Posterior vena cava (tissue), 2 donors: Measurements from ENCODE around the gene RALGPS1. TPM values are rescaled to one million over a fixed set of nuclear protein-coding genes. Genes with fewer than 3 reads are reported as not detected.

Experiments used
- DNase-seq: peaks from one replicate; pipeline ENCODE4 v3.0.0-alpha.2; 2020; ENCODE audit warnings: low spot score
- intact Hi-C, 2 donors: fragments of 100-400 bp; cut with DNase I; formaldehyde crosslinking; loops; one replicate each; pipeline versions ENCODE4 v1.14.1 to v1.14.2; 2022 to 2023
- total RNA-seq, 2 donors: library from RNA; stranded (reverse); fragmentation: NEBNext Ultra II Directional; extraction: Animal tissue kit (Norgen Biotek cat#: 25700); gene quantifications; one replicate each; pipeline ENCODE4 v1.2.1, GENCODE V29; 2021
- donor health status: DM: yes; HTN: yes; CAD: no.
- donor health status: DM: yes; HTN: yes; CAD: no.

The RALGPS1 gene
- total RNA-seq, 2 donors from 2014 or later = 6.4 to 7.8 TPM

DNA sequence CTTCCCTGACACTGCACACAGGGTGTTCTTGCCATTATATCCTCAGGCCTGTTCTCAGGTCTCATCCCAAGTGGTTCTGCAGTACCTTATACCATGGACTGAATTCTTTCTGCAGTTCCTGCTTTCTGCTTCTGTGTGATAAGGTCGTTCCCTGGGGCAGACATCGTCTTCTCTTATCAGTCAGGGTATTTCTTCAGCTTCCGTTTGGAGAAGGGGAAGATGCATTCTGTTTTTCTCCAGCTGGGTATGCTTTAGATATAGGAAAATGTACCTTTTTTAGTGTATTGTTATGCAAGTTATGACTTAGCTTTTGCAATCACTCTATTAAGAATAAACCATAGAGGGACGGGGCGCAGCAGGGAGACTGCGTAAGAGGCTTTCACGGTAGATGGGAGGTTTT lies 31.1 kb downstream of the RALGPS1 start:
- no peak for DNase-seq
- intact Hi-C loops = no loop called here

- DNase-seq = no peak
- intact Hi-C loops = no loop called here
Measured at GRCh38 chr9:126947529-126947928, 32.9 kb downstream of the RALGPS1 start.

- no peak for DNase-seq
- intact Hi-C loops = loop anchor here in 1 of 2 donors (10.0 kb wide), 1 partner anchor 62 kb away; no protein-coding TSS in a partner anchor
Measured at GRCh38 chr9:126952205-126952977, 37.8 kb downstream of the RALGPS1 start.

DNA sequence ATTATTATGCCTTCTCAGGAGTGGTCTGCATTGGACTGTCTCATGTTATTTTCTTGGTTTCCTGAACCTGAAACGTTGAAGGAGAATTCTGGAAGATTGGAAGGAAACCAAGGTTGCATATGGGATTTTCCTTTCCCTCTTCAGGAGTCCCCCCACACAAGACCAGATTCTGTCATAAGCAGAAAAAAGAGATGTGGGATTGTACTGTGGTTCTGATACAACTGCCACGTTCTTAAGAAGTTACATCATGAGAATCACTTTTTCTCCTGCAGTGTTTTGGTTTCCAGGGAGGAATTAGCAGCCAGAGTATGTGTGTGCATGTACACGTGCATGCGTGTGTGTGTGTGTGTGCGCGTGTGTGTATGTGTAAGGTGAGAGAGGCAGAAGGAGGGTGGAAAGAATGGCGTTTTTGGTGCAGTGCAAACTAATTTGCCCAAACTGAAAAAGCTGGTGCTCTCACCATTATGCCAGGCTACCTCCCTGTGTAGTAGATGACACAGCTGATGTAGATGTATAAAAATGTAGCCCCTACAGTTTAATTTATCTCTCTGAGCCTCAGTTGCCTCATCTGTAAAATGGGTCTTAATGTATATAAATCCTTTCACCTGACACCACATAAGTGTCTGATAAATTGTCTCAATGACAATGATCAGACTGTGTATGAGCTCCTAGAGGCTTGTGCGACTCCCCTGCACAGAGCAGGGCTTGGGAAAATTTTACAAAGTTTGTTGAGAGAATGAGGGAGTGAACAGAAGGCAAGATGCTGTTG lies 38.6 kb downstream of the RALGPS1 start:
- intact Hi-C loops = loop anchor here in 1 of 2 donors (10.0 kb wide), 1 partner anchor 62 kb away; no protein-coding TSS in a partner anchor
- no peak for DNase-seq

DNA sequence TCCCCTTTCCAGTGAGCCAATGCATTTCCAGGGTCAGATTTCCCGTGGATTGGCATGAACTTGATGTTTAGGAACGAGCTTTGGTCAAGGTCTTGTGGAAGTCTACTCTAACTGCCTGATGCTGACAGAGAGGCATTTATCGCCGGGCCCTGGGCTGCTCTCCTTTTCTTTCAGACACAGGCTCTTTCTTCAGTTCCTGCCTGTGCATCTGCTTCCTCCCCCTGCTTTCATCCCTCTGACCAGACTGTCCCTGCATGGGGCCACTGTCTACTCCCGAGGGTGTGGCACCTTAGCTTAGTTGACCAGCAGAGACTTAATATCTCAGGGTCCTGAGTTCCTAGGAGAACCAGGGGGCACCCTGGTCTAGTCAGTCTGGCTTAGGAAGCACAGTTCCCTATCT lies 41.2 kb downstream of the RALGPS1 start:
- no peak for DNase-seq
- intact Hi-C loops = loop anchor here in 1 of 2 donors (10.0 kb wide), 1 partner anchor 59 kb away; no protein-coding TSS in a partner anchor

- no peak for DNase-seq
- intact Hi-C loops = loop anchor here in 1 of 2 donors (10.0 kb wide), 1 partner anchor 58 kb away; no protein-coding TSS in a partner anchor
Measured at GRCh38 chr9:126956917-126957686, 42.5 kb downstream of the RALGPS1 start.

DNA sequence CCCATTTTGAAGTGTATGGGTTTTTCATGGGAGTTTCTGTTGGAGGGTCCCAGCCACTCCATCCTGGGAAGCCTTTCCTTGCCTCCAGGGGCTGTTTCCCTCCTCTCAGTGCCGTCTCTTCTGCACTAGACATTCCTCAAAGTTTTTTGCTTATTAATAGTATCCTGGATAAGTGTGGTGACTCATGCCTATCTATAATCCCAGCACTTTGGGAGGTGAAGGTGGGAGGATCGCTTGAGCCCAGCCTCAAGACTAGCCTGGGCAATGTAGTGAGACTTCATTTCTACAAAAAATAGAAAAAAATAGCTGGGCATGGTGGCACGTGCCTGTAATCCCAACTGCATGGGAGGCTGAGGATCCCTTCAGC lies 43.1 kb downstream of the RALGPS1 start:
- DNase-seq = no peak
- intact Hi-C loops = loop anchor here in 1 of 2 donors (10.0 kb wide), 1 partner anchor 57 kb away; no protein-coding TSS in a partner anchor

DNA sequence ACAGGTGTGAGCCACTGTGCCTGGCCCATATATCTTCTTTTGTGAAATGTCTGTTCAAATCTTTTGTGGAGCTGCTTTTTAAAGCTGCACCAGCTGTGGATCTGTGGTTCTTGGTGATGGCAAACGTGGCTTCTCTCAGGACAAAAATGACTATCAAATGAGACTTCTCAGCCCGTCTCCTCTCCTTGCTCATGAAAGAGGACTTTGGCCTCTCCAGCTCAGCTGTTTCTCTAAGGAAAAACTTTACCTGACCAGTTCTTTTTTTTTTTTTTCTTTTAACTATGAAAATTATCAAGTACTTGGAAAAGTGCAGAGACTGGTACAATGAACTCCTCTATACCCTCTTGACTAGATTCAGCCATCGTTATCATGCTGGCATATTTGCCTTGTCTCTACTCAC lies 44.8 kb downstream of the RALGPS1 start:
- intact Hi-C loops = loop anchor here in 1 of 2 donors (10.0 kb wide), 1 partner anchor 55 kb away; no protein-coding TSS in a partner anchor
- DNase-seq = no peak

DNA sequence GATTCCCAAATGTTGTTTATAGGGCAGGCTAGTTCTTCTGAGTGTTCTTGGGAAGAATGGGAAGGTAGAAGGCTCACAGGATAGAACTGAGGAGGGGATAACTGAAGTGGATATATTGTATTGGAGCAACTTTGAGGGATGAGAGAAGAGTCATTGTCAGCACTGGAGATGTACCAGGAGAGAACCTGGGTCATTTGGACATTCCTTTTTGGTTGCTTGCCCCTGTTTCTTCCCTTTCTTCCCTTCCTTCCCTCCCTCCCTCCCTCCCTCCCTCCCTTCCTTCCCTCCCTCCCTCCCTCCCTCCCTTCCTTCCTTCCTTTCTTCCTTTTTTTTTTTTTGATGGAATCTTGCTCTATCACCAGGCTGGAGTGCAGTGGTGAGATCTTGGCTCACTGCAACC lies 45.3 kb downstream of the RALGPS1 start:
- intact Hi-C loops = loop anchor here in 1 of 2 donors (5.0 to 10.0 kb wide), 2 partner anchors 55 to 237 kb away; no protein-coding TSS in a partner anchor
- no peak for DNase-seq

- no peak for DNase-seq
- intact Hi-C loops = loop anchor here in 1 of 2 donors (5.0 kb wide), 1 partner anchor 235 kb away; no protein-coding TSS in a partner anchor
Measured at GRCh38 chr9:126962336-126962735, 47.8 kb downstream of the RALGPS1 start.

GRCh38 chr9:126965077-126965476 lies 50.5 kb downstream of the RALGPS1 start:
- no peak for DNase-seq
- intact Hi-C loops = no loop called here

DNA sequence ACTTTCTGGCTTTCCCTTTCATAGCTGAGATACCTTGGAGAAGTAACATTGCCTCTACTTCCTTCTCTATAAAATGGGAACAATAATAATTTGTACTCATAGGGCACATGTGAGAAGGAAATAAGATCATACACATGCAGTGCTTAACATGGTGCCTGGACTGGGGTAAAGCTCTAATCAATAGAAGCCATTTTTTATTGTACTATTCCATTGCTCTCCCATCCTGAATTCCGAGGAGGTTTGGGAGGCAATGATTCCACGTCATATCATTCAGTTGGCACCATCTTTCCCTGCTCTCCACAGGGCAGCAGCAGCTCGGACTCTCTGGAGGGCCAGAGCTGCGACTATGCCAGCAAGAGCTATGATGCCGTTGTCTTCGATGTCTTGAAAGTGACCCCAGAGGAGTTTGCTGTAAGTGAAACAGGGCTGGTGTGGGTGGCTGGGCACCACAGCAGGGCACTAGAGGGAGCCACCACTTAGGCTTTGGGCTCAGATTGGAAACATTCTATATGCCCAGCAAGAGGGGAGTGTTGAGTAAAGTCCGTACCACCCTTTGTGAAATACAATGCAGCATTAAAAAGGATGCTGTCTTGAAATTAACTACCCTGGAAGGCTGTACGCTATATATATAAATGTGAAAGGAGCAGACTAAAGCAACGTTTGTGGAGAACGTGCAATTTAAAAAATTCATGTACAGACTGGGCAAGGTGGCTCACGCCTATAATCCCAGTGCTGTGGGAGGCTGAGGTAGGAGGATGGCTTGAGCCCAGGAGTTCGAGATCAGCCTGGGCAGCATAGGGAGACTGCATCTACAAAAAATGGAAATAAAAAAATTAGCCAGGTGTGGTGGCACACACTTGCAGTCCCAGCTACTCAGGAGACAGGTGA lies 51.2 kb downstream of the RALGPS1 start:
- no peak for DNase-seq
- intact Hi-C loops = no loop called here

DNA sequence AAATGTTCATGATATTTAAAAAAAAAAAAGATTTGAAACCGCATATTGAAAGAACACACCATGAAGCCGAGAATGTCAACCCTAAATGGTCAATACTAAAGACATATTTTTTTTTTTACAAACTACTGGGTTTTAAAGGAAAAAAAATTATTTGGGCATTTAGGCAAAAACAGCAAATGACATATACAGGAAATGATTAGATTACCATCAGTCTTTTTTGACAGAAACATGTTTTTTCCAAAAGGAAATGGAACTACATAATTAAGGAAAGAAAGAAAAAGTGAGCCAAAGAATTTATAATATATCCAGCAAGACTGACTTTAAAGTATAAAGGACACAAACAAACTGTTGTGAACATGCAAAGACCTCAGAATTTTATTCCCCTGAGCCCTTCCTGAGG lies 56.7 kb downstream of the RALGPS1 start:
- no peak for DNase-seq

DNA sequence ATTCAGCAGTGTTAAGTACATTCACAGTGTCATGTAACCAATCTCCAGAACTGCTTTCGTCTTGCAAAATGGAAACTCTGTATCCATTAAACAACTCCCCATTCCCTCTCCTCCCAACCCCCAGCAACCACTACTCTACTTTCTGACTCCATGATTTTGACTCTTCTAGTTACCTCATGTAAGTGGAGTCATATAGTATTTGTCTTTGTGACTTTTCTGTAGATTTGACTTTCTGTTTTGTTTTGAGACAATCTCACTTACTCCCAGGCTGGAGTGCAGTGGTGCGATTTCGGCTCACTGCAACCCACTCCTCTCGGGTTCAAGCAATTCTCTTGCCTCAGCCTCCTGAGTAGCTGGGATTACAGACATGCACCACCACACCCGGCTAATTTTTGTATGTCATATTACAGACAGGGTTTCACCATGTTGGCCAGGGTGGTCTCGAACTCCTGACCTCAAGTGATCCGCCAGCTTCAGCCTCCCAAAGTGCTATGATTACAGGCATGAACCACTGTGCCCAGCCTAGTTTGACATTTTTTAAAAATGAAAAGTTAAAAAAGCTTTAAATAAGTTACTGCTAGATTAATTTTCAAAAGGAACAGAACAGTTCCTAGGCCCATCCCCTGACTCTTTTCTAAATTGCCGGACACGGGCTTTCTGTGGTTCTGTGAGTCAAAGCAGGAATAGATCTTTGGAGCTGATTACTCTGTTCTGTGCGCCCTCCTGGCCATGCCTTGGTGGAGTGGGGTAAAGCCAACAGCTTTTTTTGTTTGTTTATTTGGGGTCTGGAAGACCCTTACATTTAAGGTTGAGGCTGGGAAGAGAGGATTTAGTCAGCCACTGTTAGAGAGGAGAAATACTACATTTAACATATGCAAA lies 59.3 kb downstream of the RALGPS1 start:
- no peak for DNase-seq
- intact Hi-C loops = no loop called here

More for the DNA sequence above, 56.7 kb downstream of the RALGPS1 start:
- intact Hi-C loops = no loop called here

- intact Hi-C loops = no loop called here
- no peak for DNase-seq
Measured at GRCh38 chr9:126974594-126974993, 60.0 kb downstream of the RALGPS1 start.

DNA sequence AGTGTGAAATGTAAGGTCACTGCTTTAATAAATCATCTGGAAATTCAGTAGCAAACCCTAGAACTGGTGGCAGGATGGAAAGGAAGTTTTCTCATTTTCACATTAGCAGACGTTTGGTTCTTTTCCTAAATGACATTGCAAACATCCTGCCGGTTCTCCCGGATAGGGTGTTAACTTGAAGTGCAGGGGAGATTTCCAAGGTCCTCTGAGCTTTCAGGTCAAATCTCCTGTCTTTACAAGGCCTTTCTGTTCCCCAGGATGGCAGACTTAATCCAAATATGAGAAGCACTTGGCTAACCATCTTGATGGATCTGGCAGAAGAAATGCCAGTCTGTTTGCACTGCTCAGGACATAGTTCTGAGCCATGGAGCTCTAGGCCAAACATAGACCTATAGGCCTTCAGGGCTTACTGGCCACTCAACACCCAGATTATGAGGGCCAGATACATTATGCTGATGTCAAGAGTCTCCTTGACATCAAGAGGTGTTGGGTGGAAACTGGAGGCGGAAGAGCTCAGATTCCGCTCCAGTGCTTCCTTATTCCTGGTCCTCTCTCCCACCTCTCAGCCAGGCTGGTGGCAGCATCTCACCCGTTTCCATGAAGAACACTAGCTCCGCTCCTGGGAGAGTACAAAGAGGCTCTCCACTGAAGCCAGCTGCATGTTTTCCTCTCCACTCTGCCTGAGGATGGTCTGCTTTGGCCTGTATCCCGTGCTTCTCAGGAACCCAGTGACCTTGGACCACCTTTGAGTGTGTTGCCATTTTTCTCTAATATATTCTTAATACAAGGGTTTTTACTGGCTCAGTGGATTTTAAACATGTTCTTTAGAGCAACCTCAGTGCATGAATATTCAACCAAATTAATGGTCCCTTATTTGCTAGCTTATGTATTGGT lies 61.0 kb downstream of the RALGPS1 start:
- intact Hi-C loops = no loop called here
- DNase-seq = no peak
